ENCODE data around the gene NTM.

NTM gene

GRCh38 chr11:132196928-132197327 is 826.5 kb downstream of the NTM start:
- Mint-ChIP-seq H3K9me3 (peaks cover 8% of the 10 kb centered on the region), H3K4me1 (no peaks in the 10 kb centered on the region), H3K27me3 (no peaks in the 10 kb centered on the region), H3K27ac (no peak overlapping the region), H3K36me3 (no peaks in the 10 kb centered on the region), H3K4me3 (no peak overlapping the region)

GRCh38 chr11:132200353-132200936 is 830.0 kb downstream of the NTM start:
- H3K9me3 Mint-ChIP-seq = peaks cover 8% of the 10 kb centered on the region
- no peaks in the 10 kb centered on the region for H3K36me3 Mint-ChIP-seq
- no peaks in the 10 kb centered on the region for H3K27me3 Mint-ChIP-seq
- no peak overlapping the region for H3K27ac Mint-ChIP-seq
- H3K4me1 Mint-ChIP-seq = no peaks in the 10 kb centered on the region
- H3K4me3 Mint-ChIP-seq = no peak overlapping the region

DNA sequence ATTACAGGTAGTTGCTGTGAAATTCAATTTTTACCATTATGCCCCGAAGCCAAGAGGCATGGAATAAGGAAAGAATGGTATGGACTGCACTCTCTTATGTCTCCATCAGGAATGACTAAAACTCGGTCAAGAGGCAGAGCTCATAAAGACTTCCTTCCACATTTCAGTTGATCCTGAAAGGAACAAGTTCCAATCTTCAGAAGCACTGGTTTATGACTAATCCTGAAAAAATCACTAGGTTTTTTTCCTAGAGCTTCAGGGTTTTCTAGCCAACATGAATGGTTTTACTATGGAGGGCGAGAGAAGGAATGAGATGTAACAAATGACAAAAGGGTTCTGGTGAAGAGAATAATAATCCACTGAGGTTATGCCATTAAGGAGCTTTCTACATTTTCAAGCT is 832.2 kb downstream of the NTM start:
- Mint-ChIP-seq H3K9me3 (peaks cover 8% of the 10 kb centered on the region), H3K27ac (no peak overlapping the region), H3K27me3 (no peaks in the 10 kb centered on the region), H3K4me3 (no peak overlapping the region), H3K36me3 (no peaks in the 10 kb centered on the region), H3K4me1 (no peaks in the 10 kb centered on the region)

DNA sequence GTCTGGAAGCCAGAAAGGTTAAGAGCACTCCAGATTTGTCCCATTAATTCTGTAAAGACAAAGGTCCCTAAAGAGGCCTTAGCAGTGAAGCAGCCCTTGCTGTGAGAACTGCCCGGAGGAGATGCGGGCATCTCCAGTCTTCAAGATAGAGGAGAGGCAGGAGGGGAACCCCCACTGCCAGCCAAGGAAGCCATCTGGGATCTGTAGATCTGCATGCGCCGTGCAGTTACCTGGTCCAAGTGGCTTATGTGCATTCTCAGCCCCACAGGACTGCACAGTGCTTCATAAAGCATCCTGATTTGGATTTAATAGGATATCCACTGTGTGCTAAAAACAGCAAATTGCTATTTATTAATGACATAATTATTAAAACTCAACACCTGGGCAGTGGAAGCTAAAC is 834.6 kb downstream of the NTM start:
- no peaks in the 10 kb centered on the region for H3K27me3 Mint-ChIP-seq
- no peaks in the 10 kb centered on the region for H3K9me3 Mint-ChIP-seq
- H3K4me3 Mint-ChIP-seq = no peak overlapping the region
- no peak overlapping the region for H3K27ac Mint-ChIP-seq
- no peaks in the 10 kb centered on the region for H3K4me1 Mint-ChIP-seq
- no peaks in the 10 kb centered on the region for H3K36me3 Mint-ChIP-seq

DNA sequence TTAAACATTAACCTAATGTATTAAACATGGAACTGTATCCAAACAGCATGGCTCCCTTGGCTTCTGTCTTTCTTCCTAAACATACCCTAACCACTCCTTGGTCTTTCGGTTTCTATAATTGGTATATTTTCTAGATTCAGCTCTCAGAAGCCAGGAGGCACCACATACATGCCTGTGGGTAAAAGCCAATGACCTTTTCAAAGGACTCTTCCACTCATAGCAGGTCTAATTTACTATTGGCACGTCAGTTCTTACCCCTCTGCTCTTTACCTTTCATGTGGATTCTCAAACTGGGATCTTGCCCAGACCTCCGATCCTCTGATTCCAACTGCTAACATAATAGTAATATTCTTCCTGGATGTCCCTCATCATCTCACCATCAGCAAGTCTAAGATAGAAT is 835.1 kb downstream of the NTM start:
- no peaks in the 10 kb centered on the region for H3K36me3 Mint-ChIP-seq
- H3K27me3 Mint-ChIP-seq = no peaks in the 10 kb centered on the region
- no peaks in the 10 kb centered on the region for H3K4me1 Mint-ChIP-seq
- no peak overlapping the region for H3K4me3 Mint-ChIP-seq
- no peaks in the 10 kb centered on the region for H3K9me3 Mint-ChIP-seq
- no peak overlapping the region for H3K27ac Mint-ChIP-seq

GRCh38 chr11:132206993-132207392 is 836.6 kb downstream of the NTM start:
- no peak overlapping the region for H3K27ac Mint-ChIP-seq
- H3K27me3 Mint-ChIP-seq = no peaks in the 10 kb centered on the region
- no peaks in the 10 kb centered on the region for H3K9me3 Mint-ChIP-seq
- no peak overlapping the region for H3K4me3 Mint-ChIP-seq
- H3K36me3 Mint-ChIP-seq = no peaks in the 10 kb centered on the region
- no peaks in the 10 kb centered on the region for H3K4me1 Mint-ChIP-seq

DNA sequence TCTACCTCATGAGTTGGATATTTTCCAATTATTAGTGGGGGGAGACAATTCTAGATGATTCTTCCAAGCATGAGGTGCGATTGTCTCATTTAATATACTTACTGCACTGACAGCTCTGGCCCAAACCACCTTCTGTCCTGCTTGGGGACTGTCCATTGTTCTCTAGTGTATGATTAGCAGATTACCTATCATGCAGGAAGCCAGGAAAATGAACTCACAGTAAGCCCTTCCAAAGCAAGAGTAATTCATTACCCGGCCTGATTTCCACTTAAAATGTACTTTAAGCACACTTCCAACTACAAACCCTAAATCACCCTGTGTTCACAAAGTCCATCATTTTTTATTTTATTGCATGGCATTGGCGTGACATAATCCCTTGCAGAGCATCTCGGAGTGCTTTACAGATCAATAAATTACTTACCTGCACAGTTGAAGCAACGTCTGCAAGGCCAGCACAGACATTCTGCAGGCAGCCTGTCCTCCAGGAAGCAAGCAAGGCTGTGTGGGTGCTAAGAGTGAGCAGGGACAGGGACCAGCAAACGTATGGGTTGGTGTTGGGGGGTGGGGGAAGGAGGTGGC is 838.2 kb downstream of the NTM start:
- no peaks in the 10 kb centered on the region for H3K9me3 Mint-ChIP-seq

GRCh38 chr11:132211479-132211878 is 841.1 kb downstream of the NTM start:
- no peak overlapping the region for H3K4me3 Mint-ChIP-seq
- H3K27ac Mint-ChIP-seq = no peak overlapping the region
- no peaks in the 10 kb centered on the region for H3K9me3 Mint-ChIP-seq
- H3K27me3 Mint-ChIP-seq = no peaks in the 10 kb centered on the region
- no peaks in the 10 kb centered on the region for H3K36me3 Mint-ChIP-seq
- H3K4me1 Mint-ChIP-seq = no peaks in the 10 kb centered on the region

More for the DNA sequence above, 838.2 kb downstream of the NTM start:
- H3K4me3 Mint-ChIP-seq = no peak overlapping the region
- no peaks in the 10 kb centered on the region for H3K27me3 Mint-ChIP-seq
- H3K4me1 Mint-ChIP-seq = no peaks in the 10 kb centered on the region
- H3K27ac Mint-ChIP-seq = no peak overlapping the region
- no peaks in the 10 kb centered on the region for H3K36me3 Mint-ChIP-seq

GRCh38 chr11:132217856-132218255 is 847.4 kb downstream of the NTM start:
- Mint-ChIP-seq H3K36me3 (no peaks in the 10 kb centered on the region), H3K4me3 (no peak overlapping the region), H3K27ac (no peak overlapping the region), H3K27me3 (no peaks in the 10 kb centered on the region), H3K9me3 (no peaks in the 10 kb centered on the region), H3K4me1 (no peaks in the 10 kb centered on the region)

DNA sequence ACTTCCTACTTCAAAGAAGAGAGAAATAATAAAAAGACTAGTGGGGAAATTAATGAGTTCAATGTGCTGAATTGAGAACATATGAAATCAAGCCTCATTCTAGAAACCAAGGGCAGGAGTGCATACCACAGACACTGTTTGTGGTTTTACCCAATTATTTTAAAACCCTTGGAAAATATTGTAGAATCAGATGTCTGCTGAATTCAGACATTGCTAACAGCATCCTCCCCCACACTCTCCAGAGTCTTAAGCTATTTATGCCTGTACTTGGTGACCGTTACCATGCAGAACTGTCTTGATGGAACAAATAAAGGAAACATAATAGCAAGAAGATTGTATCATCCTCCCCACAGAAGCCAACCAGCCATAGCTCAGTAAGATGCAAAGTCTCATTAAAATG is 850.1 kb downstream of the NTM start:
- H3K4me3 Mint-ChIP-seq = no peak overlapping the region
- H3K4me1 Mint-ChIP-seq = no peaks in the 10 kb centered on the region
- no peaks in the 10 kb centered on the region for H3K27me3 Mint-ChIP-seq
- H3K27ac Mint-ChIP-seq = no peak overlapping the region
- no peaks in the 10 kb centered on the region for H3K36me3 Mint-ChIP-seq
- H3K9me3 Mint-ChIP-seq = peaks cover 4% of the 10 kb centered on the region

DNA sequence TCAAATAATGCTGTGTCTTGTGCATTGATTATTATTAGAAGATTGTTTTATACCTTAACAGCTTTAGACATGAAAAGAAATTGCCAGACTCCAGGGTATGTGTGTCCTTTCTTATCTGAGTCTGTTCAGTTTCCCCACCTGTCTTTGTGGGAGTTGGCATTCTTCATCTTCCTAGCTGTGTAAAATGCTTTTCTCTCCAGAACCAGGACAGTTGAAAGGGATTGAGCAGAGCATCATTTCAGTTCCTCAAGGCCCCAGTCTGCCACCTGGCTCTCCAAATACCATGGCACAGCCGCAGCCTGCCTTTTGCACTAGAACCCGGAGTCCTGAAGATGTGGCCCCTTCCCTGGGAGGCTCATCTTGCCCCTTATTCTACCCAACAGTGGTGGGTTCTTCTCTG is 851.9 kb downstream of the NTM start:
- Mint-ChIP-seq H3K27me3 (no peaks in the 10 kb centered on the region), H3K4me1 (no peaks in the 10 kb centered on the region), H3K27ac (no peak overlapping the region)

GRCh38 chr11:132226522-132226921 is 856.1 kb downstream of the NTM start:
- Mint-ChIP-seq H3K27ac (no peak overlapping the region), H3K9me3 (peaks cover 11% of the 10 kb centered on the region), H3K4me1 (no peaks in the 10 kb centered on the region), H3K27me3 (no peaks in the 10 kb centered on the region), H3K4me3 (no peak overlapping the region), H3K36me3 (no peaks in the 10 kb centered on the region)

More for the DNA sequence above, 851.9 kb downstream of the NTM start:
- Mint-ChIP-seq H3K36me3 (no peaks in the 10 kb centered on the region), H3K4me3 (no peak overlapping the region), H3K9me3 (peaks cover 11% of the 10 kb centered on the region)

DNA sequence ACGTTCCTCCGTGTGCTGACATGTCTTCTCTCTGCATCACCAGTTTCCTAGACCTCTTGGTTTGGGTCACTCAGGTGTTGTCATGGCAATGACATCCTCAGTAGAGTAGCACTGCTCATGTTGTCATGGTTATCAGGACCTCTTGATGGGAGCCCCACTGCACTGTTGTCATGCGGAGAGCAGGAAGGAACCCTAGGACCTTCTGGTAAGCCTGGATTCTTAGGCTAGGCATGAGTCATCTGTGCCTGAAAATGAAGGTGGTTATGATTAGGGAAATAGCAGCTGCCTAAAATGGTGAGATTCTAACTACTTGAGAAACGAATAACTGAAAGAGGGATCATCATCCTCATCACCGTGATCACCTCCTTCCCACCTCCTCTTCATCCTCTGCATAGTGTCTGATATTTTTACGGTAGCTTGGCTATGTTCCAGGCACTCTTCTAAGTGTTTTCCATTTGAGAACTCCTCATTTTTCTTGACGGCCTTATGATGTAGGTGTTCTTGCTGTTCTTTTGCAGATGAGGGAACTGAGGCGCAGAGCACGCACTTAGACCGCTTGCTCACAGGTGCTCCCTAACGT is 858.4 kb downstream of the NTM start:
- no peaks in the 10 kb centered on the region for H3K4me1 Mint-ChIP-seq
- peaks cover 11% of the 10 kb centered on the region for H3K9me3 Mint-ChIP-seq
- H3K27me3 Mint-ChIP-seq = no peaks in the 10 kb centered on the region
- H3K27ac Mint-ChIP-seq = no peak overlapping the region
- H3K36me3 Mint-ChIP-seq = no peaks in the 10 kb centered on the region
- H3K4me3 Mint-ChIP-seq = no peak overlapping the region

DNA sequence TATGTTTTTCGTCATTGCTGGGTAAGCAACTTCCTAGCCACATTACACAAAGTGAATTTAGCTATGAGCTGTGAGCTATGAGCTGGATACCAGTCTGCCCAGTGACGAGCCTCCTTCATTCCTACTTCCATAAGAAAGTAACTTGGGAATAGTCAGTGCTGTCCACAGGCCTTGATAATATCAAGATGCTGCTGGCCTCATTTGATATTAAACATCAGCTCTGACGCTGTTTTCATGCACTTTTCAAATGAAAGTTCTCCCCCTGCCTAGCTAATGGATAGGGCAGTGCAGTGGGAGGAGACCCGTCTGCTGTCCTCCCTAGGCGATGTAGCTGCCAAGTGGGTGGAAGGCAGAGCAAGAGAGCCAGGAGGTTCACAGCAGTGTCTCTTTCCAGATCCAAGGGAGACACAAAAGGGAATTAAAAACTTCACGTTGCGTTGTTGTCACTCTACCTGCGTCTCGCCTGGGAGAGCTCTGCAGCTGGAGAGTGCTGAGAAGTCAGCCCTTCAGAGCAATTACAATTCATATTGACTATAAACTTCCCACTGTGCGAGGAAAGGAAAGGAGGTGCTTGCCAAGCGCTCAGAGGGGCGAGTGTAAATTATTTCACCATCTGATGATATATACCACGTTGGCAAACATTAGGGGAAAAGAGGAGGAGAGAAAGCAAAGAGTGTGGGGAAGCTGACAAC is 861.4 kb downstream of the NTM start:
- H3K9me3 Mint-ChIP-seq = peaks cover 5% of the 10 kb centered on the region
- H3K4me1 Mint-ChIP-seq = no peaks in the 10 kb centered on the region
- H3K27ac Mint-ChIP-seq = no peak overlapping the region
- no peak overlapping the region for H3K4me3 Mint-ChIP-seq
- no peaks in the 10 kb centered on the region for H3K27me3 Mint-ChIP-seq
- H3K36me3 Mint-ChIP-seq = no peaks in the 10 kb centered on the region

DNA sequence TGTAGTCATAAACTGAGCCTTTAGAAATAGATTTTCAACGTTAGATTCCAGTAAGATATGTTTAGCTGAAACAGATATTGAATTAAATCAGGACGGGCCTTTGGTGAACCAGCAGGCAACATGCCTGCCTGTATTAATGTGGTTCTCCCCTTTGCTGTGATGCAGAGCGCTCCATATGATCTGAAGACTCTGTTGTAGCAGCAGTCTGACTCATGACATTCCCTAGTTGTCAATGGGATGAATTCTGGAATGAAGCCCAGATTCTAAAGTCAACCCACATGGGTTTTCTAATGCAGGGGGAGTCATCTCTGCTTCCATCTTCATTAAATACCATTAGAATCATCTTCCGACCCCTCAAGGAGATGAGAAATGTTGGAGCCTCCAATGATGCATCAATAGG is 864.5 kb downstream of the NTM start:
- H3K27ac Mint-ChIP-seq = no peak overlapping the region
- no peak overlapping the region for H3K4me3 Mint-ChIP-seq
- H3K27me3 Mint-ChIP-seq = no peaks in the 10 kb centered on the region
- H3K36me3 Mint-ChIP-seq = no peaks in the 10 kb centered on the region
- no peaks in the 10 kb centered on the region for H3K4me1 Mint-ChIP-seq
- H3K9me3 Mint-ChIP-seq = no peaks in the 10 kb centered on the region

DNA sequence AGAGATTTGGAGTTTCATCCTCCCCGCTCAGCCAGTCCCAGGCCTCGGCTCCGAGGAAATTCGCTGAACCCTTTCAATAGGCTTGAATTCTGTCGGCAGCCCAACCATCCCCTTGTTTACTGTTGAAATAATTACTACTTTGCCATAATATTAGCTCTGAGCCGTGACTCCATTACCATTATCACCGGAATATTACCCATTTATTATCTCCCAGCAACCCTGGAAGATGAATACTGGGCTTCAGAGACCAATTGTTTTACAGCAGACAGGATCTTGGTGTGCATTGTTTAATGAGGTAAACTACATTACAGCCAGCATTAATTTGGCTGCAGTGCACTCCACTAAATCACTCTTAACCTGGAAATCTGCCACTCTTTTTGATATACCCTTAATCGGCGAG is 867.4 kb downstream of the NTM start:
- Mint-ChIP-seq H3K36me3 (no peaks in the 10 kb centered on the region), H3K27ac (no peak overlapping the region), H3K4me3 (no peak overlapping the region), H3K27me3 (no peaks in the 10 kb centered on the region), H3K4me1 (no peaks in the 10 kb centered on the region), H3K9me3 (no peaks in the 10 kb centered on the region)
